CD4-positive, alpha-beta memory T cell (primary cell): ENCODE data around the gene DNAH1. TPM values are rescaled to one million over a fixed set of nuclear protein-coding genes. Genes with fewer than 3 reads are reported as not detected.

Source experiments
- CTCF ChIA-PET: fragments of 350-600 bp; sonication (Branson Sonifier 250); formaldehyde crosslinking; loops from one replicate; lab custom pipeline; 2021; ENCODE audit warnings: inconsistent platforms; ENCODE audit not compliant: partially characterized antibody; lab: Charles Lee
- POLR2A ChIA-PET: fragments of 350-600 bp; sonication (Branson Sonifier 250); formaldehyde crosslinking; loops from one replicate; lab custom pipeline; 2021; ENCODE audit not compliant: partially characterized antibody; lab: Charles Lee
- DNase-seq, 5 donors: peaks; one replicate each; pipeline versions ENCODE4 v3.0.0 to v3.0.0-alpha.2; 2020 to 2022; ENCODE audit warnings: mixed read lengths in 1 of 5
- H3K27ac ChIP-seq: one replicate; pipeline ENCODE4 v1.7.0; 2013; ENCODE audit warnings: low read depth, low read length
- H3K27me3 ChIP-seq: 2 replicates; pipeline ENCODE4 v1.7.0; 2013; ENCODE audit warnings: mild to moderate bottlenecking, low read length, moderate library complexity; ENCODE audit not compliant: insufficient read depth
- H3K36me3 ChIP-seq: 2 replicates; pipeline ENCODE4 v1.7.0; 2013; ENCODE audit warnings: mild to moderate bottlenecking, low read length, moderate library complexity; ENCODE audit not compliant: insufficient read depth
- H3K4me1 ChIP-seq: 2 replicates; pipeline ENCODE4 v1.7.0; 2013; ENCODE audit warnings: mild to moderate bottlenecking, low read length, moderate library complexity; ENCODE audit not compliant: insufficient read depth
- H3K4me3 ChIP-seq, 2 donors: one replicate each; pipeline ENCODE4 v1.7.0; 2013; ENCODE audit warnings: low read length in 2 of 2, mild to moderate bottlenecking in 1 of 2
- H3K9me3 ChIP-seq, 2 donors: one replicate each; pipeline ENCODE4 v1.7.0; 2013; ENCODE audit warnings: low read length in 2 of 2, control low read depth in 1 of 2; ENCODE audit not compliant: control insufficient read depth in 1 of 2
- H3K27ac Mint-ChIP-seq, 7 donors: one replicate each; pipeline ENCODE4 v1.8.0; 2020 to 2021; ENCODE audit warnings: mixed read lengths in 7 of 7, mild to moderate bottlenecking in 6 of 7, inconsistent platforms in 3 of 7, moderate library complexity in 3 of 7
- H3K27me3 Mint-ChIP-seq, 2 donors: one replicate each; pipeline ENCODE4 v1.8.0; 2020 to 2021; ENCODE audit warnings: mixed read lengths in 2 of 2
- H3K36me3 Mint-ChIP-seq, 2 donors: one replicate each; pipeline ENCODE4 v1.8.0; 2020 to 2021; ENCODE audit warnings: mixed read lengths in 2 of 2, inconsistent platforms in 1 of 2, mild to moderate bottlenecking in 1 of 2
- H3K4me1 Mint-ChIP-seq, 4 donors: one replicate each; pipeline ENCODE4 v1.8.0; 2020 to 2021; ENCODE audit warnings: mixed read lengths in 4 of 4, mild to moderate bottlenecking in 1 of 4
- H3K4me3 Mint-ChIP-seq, 8 donors: one replicate each; pipeline ENCODE4 v1.8.0; 2020 to 2021; ENCODE audit warnings: mixed read lengths in 8 of 8, mild to moderate bottlenecking in 7 of 8, moderate library complexity in 6 of 8, inconsistent platforms in 3 of 8
- H3K9me3 Mint-ChIP-seq, 8 donors: one replicate each; pipeline ENCODE4 v1.8.0; 2020 to 2021; ENCODE audit warnings: mixed read lengths in 8 of 8, mild to moderate bottlenecking in 5 of 8, inconsistent platforms in 3 of 8, moderate library complexity in 1 of 8
- intact Hi-C: fragments of 100-400 bp; cut with micrococcal nuclease; formaldehyde crosslinking; loops from one replicate; pipeline ENCODE4 v1.15.1; 2023
- polyA plus RNA-seq, 2 donors: library from polyadenylated mRNA; unstranded; fragments of 300-500 nt; fragmentation: Illumina TruSeq; gene quantifications; one replicate each; pipeline ENCODE4 v1.2.3, GENCODE V29; 2021
- total RNA-seq, 2 experiments: library from RNA; stranded (reverse); gene quantifications; one replicate each; pipeline ENCODE4 v1.2.3, GENCODE V29; 2021

Gene DNAH1
- total and polyA plus RNA-seq, 4 experiments from 2014 or later = 0.02 to 49.8 (median 23.1) TPM

DNA sequence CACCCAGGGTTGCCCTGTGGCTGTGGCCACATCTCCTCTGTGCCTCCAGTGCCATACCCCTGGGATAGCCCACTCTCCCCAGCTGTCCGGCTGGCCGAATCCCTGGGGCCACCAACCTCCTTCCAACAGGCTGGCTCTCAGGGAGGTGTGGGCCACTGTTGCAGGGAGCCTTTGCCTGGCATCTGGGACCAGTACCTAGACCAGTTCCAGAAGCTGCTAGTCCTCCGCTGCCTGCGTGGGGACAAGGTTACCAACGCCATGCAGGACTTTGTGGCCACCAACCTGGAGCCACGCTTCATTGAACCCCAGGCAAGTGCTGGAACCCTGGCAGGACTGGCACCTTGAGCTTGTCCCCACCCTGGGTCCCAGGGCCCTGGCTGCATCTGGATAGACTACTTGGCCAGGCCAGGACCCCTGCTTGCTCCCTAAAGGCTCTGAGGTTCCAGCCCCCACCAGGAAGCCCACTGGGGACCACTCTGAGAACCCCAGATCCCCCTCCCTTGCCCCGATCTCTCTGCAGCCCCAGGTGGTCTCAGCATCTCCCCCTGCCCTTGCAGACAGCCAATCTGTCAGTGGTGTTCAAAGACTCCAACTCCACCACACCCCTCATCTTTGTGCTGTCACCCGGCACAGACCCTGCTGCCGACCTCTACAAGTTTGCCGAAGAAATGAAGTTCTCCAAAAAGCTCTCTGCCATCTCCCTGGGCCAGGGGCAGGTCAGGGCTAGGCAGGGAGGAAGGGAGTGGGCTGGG lies 78.8 kb downstream of the DNAH1 start:
- no peak overlapping the region for H3K27ac ChIP-seq
- intact Hi-C loops = no loop called here
- H3K36me3 ChIP-seq = peaks cover 24% of the 10 kb centered on the region
- no peaks in the 10 kb centered on the region for H3K4me1 ChIP-seq
- Mint-ChIP-seq H3K4me3 (no peak overlapping the region), H3K36me3 (peaks cover 29 to 50% of the 10 kb centered on the region in 2 donors), H3K4me1 (no peaks in the 10 kb centered on the region), H3K9me3 (no peaks in the 10 kb centered on the region), H3K27ac (no peak overlapping the region), H3K27me3 (no peaks in the 10 kb centered on the region)
- H3K9me3 ChIP-seq = no peaks in the 10 kb centered on the region
- H3K4me3 ChIP-seq = no peak overlapping the region
- POLR2A ChIA-PET = no interaction called here
- no peak for DNase-seq
- CTCF ChIA-PET = interaction anchor here (0.6 kb wide), 1 partner anchor 17 kb away, joined by 5 read pairs; no protein-coding TSS in a partner anchor
- no peaks in the 10 kb centered on the region for H3K27me3 ChIP-seq

DNA sequence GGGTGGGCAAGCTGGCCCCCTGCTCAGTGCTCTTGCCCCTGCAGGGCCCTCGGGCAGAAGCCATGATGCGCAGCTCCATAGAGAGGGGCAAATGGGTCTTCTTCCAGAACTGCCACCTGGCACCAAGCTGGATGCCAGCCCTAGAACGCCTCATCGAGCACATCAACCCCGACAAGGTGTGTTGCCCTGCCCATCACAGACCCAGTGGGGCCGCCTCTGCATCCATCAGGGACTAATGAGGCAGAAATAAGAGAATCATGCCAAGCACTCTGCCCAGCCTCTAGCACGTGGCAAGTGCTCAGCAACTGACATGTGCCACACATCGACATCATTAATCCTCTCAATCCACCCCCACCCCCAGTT lies 79.4 kb downstream of the DNAH1 start:
- intact Hi-C loops = no loop called here
- peaks cover 25 to 50% of the 10 kb centered on the region in 2 donors for H3K36me3 Mint-ChIP-seq
- POLR2A ChIA-PET = no interaction called here

DNA sequence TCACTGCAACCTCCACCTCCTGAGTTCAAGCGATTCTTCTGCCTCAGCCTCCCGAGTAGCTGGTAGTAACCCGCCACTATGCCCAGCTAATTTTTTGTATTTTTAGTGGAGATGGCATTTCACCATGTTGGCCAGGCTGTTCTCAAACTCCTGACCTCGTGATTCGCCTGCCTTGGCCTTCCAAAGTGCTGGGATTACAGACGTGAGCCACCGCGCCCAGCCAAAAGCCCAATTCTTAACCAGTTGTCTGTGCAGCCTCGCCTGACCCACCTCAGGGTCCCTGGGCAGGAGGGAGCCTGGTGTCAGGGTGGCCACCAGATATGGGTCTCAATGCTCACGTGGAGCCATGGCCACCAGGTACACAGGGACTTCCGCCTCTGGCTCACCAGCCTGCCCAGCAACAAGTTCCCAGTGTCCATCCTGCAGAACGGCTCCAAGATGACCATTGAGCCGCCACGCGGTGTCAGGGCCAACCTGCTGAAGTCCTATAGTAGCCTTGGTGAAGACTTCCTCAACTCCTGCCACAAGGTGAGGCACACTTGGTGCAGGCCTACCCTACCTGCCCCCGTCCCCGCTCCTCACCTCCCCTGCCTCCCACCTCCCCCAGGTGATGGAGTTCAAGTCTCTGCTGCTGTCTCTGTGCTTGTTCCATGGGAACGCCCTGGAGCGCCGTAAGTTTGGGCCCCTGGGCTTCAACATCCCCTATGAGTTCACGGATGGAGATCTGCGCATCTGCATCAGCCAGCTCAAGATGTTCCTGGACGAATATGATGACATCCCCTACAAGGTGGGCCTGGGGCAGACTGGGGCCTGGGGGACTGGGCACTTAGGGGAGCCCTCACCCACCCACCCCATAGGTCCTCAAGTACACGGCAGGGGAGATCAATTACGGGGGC lies 80.1 kb downstream of the DNAH1 start:
- H3K4me3 Mint-ChIP-seq = no peak overlapping the region
- peaks cover 25 to 55% of the 10 kb centered on the region in 2 donors for H3K36me3 Mint-ChIP-seq

More for the DNA sequence above, 79.4 kb downstream of the DNAH1 start:
- Mint-ChIP-seq H3K4me1 (no peaks in the 10 kb centered on the region), H3K27me3 (no peaks in the 10 kb centered on the region), H3K9me3 (no peaks in the 10 kb centered on the region), H3K4me3 (no peak overlapping the region), H3K27ac (no peak overlapping the region)
- H3K4me3 ChIP-seq = no peak overlapping the region
- H3K9me3 ChIP-seq = no peaks in the 10 kb centered on the region
- H3K36me3 ChIP-seq = peaks cover 30% of the 10 kb centered on the region
- DNase-seq = no peak
- H3K27me3 ChIP-seq = no peaks in the 10 kb centered on the region
- CTCF ChIA-PET = no interaction called here
- H3K27ac ChIP-seq = no peak overlapping the region
- no peaks in the 10 kb centered on the region for H3K4me1 ChIP-seq

DNA sequence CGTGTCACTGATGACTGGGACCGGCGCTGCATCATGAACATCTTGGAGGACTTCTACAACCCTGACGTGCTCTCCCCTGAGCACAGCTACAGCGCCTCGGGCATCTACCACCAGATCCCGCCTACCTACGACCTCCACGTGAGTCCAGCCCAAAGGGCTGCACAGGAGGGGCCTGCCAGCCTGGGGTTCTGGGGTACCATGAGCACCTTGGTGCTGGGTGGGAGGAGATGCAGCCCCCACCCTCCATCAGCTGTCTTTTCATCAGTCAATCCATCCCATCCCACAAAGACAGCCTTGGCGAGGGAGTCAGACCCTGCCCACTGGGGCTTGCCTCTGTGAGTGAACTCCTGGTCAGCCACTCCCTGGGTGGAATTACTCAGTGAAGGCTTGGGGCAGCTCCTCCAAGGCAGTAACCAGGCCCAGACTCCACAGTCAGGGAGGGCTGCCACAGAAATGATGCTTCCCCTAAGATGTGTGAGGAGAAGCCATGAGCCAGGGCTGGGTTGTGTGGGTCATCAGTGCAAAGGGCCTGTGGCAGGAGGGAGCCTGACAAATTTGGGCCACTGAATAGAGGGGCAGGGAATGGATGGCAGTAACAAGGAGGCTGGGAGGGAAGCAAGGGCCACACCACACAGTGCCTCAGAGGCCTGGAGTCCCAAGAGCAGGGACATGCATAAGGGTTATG lies 80.9 kb downstream of the DNAH1 start:
- H3K27me3 Mint-ChIP-seq = no peaks in the 10 kb centered on the region
- H3K27ac Mint-ChIP-seq = peak overlapping the region in 1 of 7 donors; percentile 57
- Histone ChIP-seq H3K27me3 (no peaks in the 10 kb centered on the region), H3K4me1 (no peaks in the 10 kb centered on the region), H3K27ac (no peak overlapping the region), H3K4me3 (no peak overlapping the region), H3K36me3 (peaks cover 34% of the 10 kb centered on the region), H3K9me3 (no peaks in the 10 kb centered on the region)
- H3K4me1 Mint-ChIP-seq = no peaks in the 10 kb centered on the region
- peaks cover 18 to 55% of the 10 kb centered on the region in 2 donors for H3K36me3 Mint-ChIP-seq
- no peaks in the 10 kb centered on the region for H3K9me3 Mint-ChIP-seq
- CTCF ChIA-PET = no interaction called here
- POLR2A ChIA-PET = no interaction called here
- no peak overlapping the region for H3K4me3 Mint-ChIP-seq
- DNase-seq = no peak
- intact Hi-C loops = no loop called here

More for the DNA sequence above, 80.1 kb downstream of the DNAH1 start:
- POLR2A ChIA-PET = no interaction called here
- Histone ChIP-seq H3K36me3 (peaks cover 34% of the 10 kb centered on the region), H3K27ac (no peak overlapping the region), H3K27me3 (no peaks in the 10 kb centered on the region), H3K4me3 (no peak overlapping the region), H3K4me1 (no peaks in the 10 kb centered on the region), H3K9me3 (no peaks in the 10 kb centered on the region)
- Mint-ChIP-seq H3K27me3 (no peaks in the 10 kb centered on the region), H3K4me1 (no peaks in the 10 kb centered on the region), H3K27ac (no peak overlapping the region), H3K9me3 (no peaks in the 10 kb centered on the region)
- CTCF ChIA-PET = no interaction called here
- intact Hi-C loops = no loop called here
- DNase-seq = no peak

DNA sequence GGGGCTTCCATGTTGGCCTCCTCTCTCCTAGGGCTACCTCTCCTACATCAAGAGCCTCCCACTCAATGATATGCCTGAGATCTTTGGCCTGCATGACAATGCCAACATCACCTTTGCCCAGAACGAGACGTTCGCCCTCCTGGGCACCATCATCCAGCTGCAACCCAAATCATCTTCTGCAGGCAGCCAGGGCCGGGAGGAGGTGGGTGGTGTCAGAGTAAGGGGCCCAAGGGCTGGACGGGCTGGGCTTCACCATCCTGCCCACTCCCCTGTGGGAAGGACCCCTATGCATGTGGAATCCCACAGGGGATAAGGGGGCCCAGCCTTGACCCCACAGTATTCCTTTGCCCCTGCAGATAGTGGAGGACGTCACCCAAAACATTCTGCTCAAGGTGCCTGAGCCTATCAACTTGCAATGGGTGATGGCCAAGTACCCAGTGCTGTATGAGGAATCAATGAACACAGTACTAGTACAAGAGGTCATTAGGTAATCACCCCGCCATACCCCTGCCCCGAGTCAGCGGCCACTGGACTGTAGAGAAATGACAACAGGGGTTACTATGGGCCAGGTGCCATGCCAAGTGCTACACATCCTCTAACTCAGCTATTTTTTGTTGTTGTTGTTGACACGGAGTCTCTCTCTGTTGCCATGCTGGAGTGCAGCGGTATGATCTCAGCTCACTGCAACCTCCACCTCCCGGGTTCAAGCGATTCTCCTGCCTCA lies 81.7 kb downstream of the DNAH1 start:
- H3K4me1 Mint-ChIP-seq = no peaks in the 10 kb centered on the region
- intact Hi-C loops = no loop called here
- CTCF ChIA-PET = interaction anchor here (1.7 kb wide), 1 partner anchor 166 kb away, joined by 5 read pairs; no protein-coding TSS in a partner anchor
- no peaks in the 10 kb centered on the region for H3K9me3 ChIP-seq
- H3K9me3 Mint-ChIP-seq = no peaks in the 10 kb centered on the region
- H3K4me3 ChIP-seq = no peak overlapping the region
- H3K27ac Mint-ChIP-seq = peak overlapping the region in 2 of 7 donors; percentile 9 to 23
- no peaks in the 10 kb centered on the region for H3K27me3 ChIP-seq
- no peak overlapping the region for H3K27ac ChIP-seq
- no peaks in the 10 kb centered on the region for H3K27me3 Mint-ChIP-seq
- no peak for DNase-seq
- POLR2A ChIA-PET = interaction anchor here (1.0 kb wide), 1 partner anchor 9 kb away, joined by 3 read pairs; no protein-coding TSS in a partner anchor
- peaks cover 37% of the 10 kb centered on the region for H3K36me3 ChIP-seq
- peaks cover 22 to 61% of the 10 kb centered on the region in 2 donors for H3K36me3 Mint-ChIP-seq
- H3K4me1 ChIP-seq = no peaks in the 10 kb centered on the region
- no peak overlapping the region for H3K4me3 Mint-ChIP-seq

DNA sequence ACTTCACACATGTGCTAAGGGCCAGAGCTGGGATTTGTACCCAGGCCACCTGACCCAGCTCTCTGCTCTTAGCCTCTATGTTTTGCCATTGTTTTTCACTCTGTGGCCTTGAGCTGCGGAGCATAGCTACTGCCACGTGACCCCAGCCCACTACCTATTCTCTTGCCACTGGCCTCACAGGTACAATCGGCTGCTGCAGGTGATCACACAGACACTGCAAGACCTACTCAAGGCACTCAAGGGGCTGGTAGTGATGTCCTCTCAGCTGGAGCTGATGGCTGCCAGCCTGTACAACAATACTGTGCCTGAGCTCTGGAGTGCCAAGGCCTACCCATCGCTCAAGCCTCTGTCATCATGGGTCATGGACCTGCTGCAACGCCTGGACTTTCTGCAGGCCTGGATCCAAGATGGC lies 82.6 kb downstream of the DNAH1 start:
- ChIA-PET CTCF (interaction anchor here (1.7 kb wide), 1 partner anchor 167 kb away, joined by 5 read pairs; no protein-coding TSS in a partner anchor), POLR2A (interaction anchor here (1.0 to 1.1 kb wide), 2 partner anchors 8 to 344 kb away, joined by 3 read pairs; no protein-coding TSS in a partner anchor)
- H3K27ac ChIP-seq = no peak overlapping the region
- intact Hi-C loops = no loop called here
- H3K4me1 Mint-ChIP-seq = no peaks in the 10 kb centered on the region
- H3K9me3 Mint-ChIP-seq = no peaks in the 10 kb centered on the region
- H3K4me3 ChIP-seq = no peak overlapping the region
- H3K4me3 Mint-ChIP-seq = no peak overlapping the region
- no peaks in the 10 kb centered on the region for H3K9me3 ChIP-seq
- peak overlapping the region in 2 of 7 donors; percentile 6 to 19 for H3K27ac Mint-ChIP-seq
- no peak for DNase-seq
- peaks cover 40% of the 10 kb centered on the region for H3K36me3 ChIP-seq
- H3K27me3 ChIP-seq = no peaks in the 10 kb centered on the region
- no peaks in the 10 kb centered on the region for H3K4me1 ChIP-seq
- H3K27me3 Mint-ChIP-seq = no peaks in the 10 kb centered on the region
- peaks cover 21 to 61% of the 10 kb centered on the region in 2 donors for H3K36me3 Mint-ChIP-seq
